Measurements from ENCODE around the gene CYP2C19.

- TF ChIP-seq CTCF (IDR thresholded peaks at IDR 0.05) (no peak), POLR2A (IDR thresholded peaks at IDR 0.05) (no peak)
Observed at GRCh38 chr10:94784256-94784655, 21.8 kb downstream of the CYP2C19 start.

Data from adrenal gland (tissue), 5 donors.